ENCODE measurements around the gene TEDC1.

TEDC1 gene

GRCh38 chr14:105466531-105467248, 24.4 kb upstream of the TEDC1 start:
- H3K4me3 ChIP-seq (replicated peaks; ENCODE audit: low read depth, low read length), result no peak overlapping the region
- no peak for DNase-seq (ENCODE audit: low read depth)
- no peak for TF ChIP-seq CTCF (IDR thresholded peaks at IDR 0.05; ENCODE audit: low read length, missing control alignments)

GRCh38 chr14:105467249-105467941, 23.7 kb upstream of the TEDC1 start:
- no peak for DNase-seq (ENCODE audit: low read depth)
- no peak overlapping the region for H3K4me3 ChIP-seq (replicated peaks; ENCODE audit: low read depth, low read length)
- TF ChIP-seq CTCF (IDR thresholded peaks at IDR 0.05; ENCODE audit: low read length, missing control alignments), result no peak

DNA sequence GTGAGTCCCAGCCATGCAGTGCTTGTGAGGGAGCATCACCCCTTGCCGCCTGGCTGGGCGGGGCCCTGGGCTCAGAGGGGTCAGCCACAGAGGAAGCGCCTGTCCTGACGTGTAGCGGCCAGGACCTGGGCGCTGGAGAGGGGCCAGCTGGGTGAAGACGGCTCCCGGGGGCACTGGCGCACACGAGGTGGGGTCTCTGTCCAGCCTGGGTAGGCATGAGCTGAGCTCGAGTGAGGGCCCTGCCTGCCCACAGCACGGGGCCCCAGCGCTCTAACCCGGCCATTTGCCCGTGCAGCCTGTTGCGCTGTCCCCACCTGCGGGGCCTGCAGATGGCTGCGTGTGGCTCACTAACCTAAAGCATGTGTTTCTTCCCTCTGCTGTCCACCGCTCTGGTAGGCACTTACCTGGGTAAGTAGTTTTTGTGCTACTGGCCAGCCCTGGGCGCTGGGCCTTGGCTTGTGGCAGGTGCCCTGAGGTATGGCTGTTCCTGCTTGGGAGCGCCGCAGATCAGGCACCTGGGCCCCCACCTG, 23.0 kb upstream of the TEDC1 start:
- H3K4me3 ChIP-seq (replicated peaks; ENCODE audit: low read depth, low read length), result no peak overlapping the region
- TF ChIP-seq CTCF (IDR thresholded peaks at IDR 0.05; ENCODE audit: low read length, missing control alignments), result no peak
- no peak for DNase-seq (ENCODE audit: low read depth)

- H3K4me3 ChIP-seq (replicated peaks; ENCODE audit: low read depth, low read length), result no peak overlapping the region
- DNase-seq (ENCODE audit: low read depth), result no peak
- TF ChIP-seq CTCF (IDR thresholded peaks at IDR 0.05; ENCODE audit: low read length, missing control alignments), result no peak
Observed at GRCh38 chr14:105468621-105469241, 22.3 kb upstream of the TEDC1 start.

GRCh38 chr14:105469456-105470349, 21.3 kb upstream of the TEDC1 start:
- DNase-seq (ENCODE audit: low read depth), result no peak
- no peak for TF ChIP-seq CTCF (IDR thresholded peaks at IDR 0.05; ENCODE audit: low read length, missing control alignments)
- H3K4me3 ChIP-seq (replicated peaks; ENCODE audit: low read depth, low read length), result no peak overlapping the region
